Measurements from ENCODE around the gene AHCYL2. TPM values are rescaled to one million over a fixed set of nuclear protein-coding genes. Genes with fewer than 3 reads are reported as not detected.
"Not testable (repeated sequence)": the region's sequence is repeated elsewhere in the genome, so short reads cannot be mapped to it uniquely, and the experiment has no call there.

Gene AHCYL2
- total RNA-seq, 1 donor: 8.6 TPM

DNA sequence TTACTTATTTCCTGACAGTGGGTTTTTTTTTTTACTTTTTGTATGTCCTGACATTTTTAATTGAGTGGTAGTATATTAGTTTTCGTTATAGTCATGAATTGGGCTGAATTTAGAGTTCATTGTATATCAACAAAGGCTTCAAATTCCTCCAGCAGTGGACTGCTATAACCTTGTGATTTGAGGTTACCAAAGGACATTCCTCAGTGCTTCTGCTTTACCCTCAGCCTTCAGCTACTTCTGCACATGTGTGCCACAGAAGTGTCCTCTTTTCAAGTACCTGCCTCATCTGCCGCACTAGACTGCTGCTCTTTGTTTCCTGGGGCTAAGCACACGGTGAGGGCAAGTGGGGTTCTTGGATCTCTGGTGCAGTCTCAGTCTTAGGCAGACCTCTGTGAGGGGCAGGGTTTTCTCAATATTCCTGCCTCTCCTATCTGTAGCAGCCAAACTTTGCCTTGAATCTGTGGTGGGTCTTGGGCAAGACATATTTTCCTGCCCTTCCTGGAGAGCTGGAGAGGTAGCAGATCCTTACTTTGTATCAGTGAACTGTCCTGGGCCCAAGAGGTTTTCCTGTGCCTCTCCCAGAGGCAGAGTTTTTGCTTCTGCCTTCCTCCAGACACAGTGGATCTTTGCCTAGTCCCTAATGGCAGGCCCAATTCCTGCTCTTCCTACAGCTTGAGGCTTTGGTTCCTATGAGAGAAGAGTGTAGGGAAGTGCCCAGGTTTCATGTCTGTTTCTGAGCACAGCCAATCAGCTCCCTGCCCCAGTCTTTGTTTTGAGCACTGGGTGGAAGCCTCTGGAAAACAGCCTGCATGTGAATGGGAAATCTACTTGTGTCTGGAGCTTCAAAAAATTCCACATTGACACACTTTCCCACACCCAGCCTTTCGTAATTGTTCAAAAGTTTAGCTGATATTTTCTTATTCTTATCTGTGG is 170.4 kb downstream of the AHCYL2 start:
- DNase-seq (ENCODE audit: low read depth): peak; percentile 13
- no peak overlapping the region for H3K4me3 ChIP-seq (ENCODE audit: low read depth, low read length)
- TF ChIP-seq, protein P1, sequence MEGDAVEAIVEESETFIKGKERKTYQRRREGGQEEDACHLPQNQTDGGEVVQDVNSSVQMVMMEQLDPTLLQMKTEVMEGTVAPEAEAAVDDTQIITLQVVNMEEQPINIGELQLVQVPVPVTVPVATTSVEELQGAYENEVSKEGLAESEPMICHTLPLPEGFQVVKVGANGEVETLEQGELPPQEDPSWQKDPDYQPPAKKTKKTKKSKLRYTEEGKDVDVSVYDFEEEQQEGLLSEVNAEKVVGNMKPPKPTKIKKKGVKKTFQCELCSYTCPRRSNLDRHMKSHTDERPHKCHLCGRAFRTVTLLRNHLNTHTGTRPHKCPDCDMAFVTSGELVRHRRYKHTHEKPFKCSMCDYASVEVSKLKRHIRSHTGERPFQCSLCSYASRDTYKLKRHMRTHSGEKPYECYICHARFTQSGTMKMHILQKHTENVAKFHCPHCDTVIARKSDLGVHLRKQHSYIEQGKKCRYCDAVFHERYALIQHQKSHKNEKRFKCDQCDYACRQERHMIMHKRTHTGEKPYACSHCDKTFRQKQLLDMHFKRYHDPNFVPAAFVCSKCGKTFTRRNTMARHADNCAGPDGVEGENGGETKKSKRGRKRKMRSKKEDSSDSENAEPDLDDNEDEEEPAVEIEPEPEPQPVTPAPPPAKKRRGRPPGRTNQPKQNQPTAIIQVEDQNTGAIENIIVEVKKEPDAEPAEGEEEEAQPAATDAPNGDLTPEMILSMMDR (IDR thresholded peaks at IDR 0.05; ENCODE audit: insufficient read depth, low read depth, low read length): no peak

DNA sequence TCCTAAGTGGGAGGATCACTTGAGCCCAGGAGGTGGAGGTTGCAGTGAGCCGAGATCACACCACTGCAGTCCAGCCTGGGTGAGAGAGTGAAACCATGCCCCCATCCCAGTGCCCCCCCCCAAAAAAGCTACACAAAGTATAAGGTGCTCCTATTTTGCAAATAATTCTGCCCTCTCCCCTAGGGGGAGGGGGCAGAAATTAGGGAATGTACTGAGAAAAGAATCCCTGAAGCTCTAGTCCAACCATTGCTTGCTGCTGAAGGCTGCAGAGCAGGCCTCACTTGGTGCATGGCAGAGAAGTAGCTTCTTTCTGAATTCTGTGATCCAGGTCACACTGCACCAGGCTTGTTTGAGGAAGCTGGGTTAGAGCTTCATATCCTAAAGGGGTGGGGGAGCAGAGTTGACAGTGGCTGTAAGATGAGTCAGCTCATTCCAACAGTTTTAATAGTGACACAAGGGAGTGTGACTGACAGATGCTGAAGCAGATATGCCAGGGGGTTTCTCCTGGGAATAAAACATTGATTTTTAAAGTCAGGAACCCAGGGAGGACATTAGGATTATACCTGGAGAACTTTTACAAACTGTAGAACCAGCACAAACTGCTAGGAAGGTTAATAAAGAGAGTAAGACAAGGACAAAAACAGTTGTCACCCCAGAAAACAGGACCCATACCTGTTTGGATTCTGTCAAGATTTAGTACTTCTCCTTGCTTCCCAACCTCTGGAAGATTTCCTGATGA is 176.6 kb downstream of the AHCYL2 start:
- DNase-seq (ENCODE audit: low read depth): peak; percentile 15
- no peak overlapping the region for H3K4me3 ChIP-seq (ENCODE audit: low read depth, low read length)
- TF ChIP-seq, protein P1 (IDR thresholded peaks at IDR 0.05; ENCODE audit: insufficient read depth, low read depth, low read length): no peak

DNA sequence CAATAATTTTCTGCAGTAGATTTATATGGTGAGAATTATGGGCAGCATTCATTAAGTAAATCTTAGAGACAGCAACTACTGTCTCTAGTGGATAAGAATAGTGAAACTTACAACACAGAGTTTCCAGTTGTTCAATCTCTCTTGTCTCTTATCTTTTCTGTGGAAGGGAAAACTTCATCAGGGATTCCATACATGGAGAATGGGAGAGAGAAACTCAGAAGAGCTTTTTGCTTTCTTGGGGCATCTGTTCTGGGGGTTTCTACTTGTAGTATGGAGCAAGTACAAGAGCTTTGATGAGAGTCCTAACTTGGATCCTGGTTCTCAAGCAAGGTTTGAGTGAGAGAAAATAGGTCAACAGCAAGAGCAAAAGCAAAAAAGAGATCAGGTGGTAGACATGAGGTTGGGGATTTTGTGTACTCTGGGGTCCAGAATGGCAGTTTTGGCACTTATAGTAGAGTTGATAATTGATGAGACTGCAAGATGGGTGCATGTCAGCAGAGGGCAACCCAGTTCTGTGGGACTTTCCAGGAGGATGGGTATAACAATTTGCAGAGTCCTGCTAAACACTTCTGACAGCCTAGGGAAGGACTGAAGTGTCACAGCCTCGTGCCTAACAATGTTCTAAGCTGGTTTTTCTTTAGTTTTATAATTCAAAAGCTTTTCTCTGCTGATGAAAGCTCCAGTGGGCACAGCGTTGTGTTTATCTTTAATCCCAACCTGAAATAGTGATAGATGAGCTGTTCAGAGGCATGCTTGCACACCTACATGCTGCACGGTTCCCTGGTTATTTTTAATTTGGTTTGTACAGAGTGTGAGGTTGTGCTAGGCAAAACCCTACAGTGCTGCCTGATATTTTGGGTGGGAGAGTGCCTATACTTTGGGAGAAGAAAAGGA is 177.4 kb downstream of the AHCYL2 start:
- TF ChIP-seq, protein P1 (IDR thresholded peaks at IDR 0.05; ENCODE audit: insufficient read depth, low read depth, low read length): peak; percentile 6
- no peak overlapping the region for H3K4me3 ChIP-seq (ENCODE audit: low read depth, low read length)
- DNase-seq (ENCODE audit: low read depth): no peak

DNA sequence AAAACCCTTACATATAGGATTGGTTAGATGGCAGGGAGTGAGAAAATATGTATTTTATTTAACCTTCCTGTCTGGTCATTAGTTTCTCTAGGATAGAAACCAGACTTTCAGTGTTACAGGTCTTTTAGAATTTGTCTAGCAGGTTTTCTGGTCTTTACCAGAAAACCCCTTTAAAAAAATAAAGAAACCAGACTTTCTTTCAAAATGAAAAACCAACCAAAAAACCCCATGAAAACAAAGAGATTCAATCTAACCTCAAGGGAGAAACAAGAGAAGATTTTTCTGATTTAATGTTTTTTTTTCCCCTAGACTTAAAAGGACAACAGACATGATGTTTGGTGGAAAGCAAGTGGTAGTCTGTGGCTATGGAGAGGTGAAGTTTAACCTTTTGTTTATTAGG is 180.7 kb downstream of the AHCYL2 start:
- DNase-seq (ENCODE audit: low read depth): no peak
- H3K4me3 ChIP-seq (ENCODE audit: low read depth, low read length): no peak overlapping the region
- TF ChIP-seq, protein P1 (IDR thresholded peaks at IDR 0.05; ENCODE audit: insufficient read depth, low read depth, low read length): no peak

DNA sequence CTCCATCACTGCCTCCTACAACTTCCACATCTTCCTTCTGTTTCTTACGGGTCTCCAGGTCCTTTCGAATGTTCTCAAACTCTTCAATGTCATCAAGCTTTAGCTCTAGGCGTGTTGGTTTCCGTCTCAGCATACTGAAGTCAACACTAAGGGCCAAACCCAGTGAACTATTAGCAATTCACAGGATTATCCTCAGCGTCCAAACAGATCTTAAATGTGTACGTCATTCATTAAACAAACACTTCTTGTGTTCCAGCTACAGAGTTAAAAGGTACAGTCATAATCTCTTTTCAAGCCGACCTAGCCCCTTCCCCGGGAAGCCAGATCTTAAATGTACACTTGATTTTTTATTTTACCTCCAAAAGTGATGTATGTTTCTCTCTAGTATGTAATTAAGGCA is 185.4 kb downstream of the AHCYL2 start:
- H3K4me3 ChIP-seq (ENCODE audit: low read depth, low read length); DNase-seq (ENCODE audit: low read depth): not testable (repeated sequence)

DNA sequence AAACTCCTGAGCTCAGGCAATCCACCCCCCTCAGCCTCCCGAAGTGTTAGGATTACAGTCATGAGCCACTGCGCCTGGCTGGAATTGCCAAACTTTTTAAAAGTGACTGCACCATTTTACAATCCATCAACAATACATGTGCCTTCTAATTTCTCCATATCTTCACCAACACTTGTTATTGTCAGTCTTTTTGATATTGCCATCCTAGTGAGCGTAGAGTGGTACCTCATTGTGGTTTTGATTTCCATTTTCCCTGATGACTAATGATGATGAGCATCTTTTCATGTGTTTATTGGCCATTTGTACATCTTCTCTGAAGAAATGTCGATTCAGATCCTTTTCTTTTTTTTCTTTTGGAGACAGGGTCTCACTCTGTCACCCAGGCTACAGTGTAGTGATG is 187.7 kb downstream of the AHCYL2 start:
- TF ChIP-seq, protein P1 (IDR thresholded peaks at IDR 0.05; ENCODE audit: insufficient read depth, low read depth, low read length): no peak
- no peak for DNase-seq (ENCODE audit: low read depth)
- no peak overlapping the region for H3K4me3 ChIP-seq (ENCODE audit: low read depth, low read length)
